Mucosa of descending colon (tissue), 3 donors: ENCODE measurements around the gene RPRD1B. TPM values are rescaled to one million over a fixed set of nuclear protein-coding genes. Genes with fewer than 3 reads are reported as not detected.

Source experiments
- ATAC-seq: fragments of 200-7000 bp; cut with Tn5 transposase; one replicate; pipeline ENCODE4 v1.9.1; 2020; ENCODE audit warnings: mild to moderate bottlenecking, moderate library complexity
- DNase-seq, 3 donors: peaks; one replicate each; pipeline ENCODE4 v3.0.0-alpha.2; 2020
- H3K36me3 ChIP-seq: fragments of 200-600 bp; one replicate; pipeline ENCODE4 v1.8.0; 2021; ENCODE audit warnings: low read depth, mild to moderate bottlenecking
- H3K4me1 ChIP-seq: fragments of 200-600 bp; one replicate; pipeline ENCODE4 v1.8.0; 2021; ENCODE audit warnings: low read depth, mild to moderate bottlenecking
- H3K4me3 ChIP-seq: fragments of 200-600 bp; one replicate; pipeline ENCODE4 v1.8.0; 2021; ENCODE audit warnings: mild to moderate bottlenecking
- H3K9me3 ChIP-seq: fragments of 200-600 bp; one replicate; pipeline ENCODE4 v1.8.0; 2021; ENCODE audit warnings: mild to moderate bottlenecking
- intact Hi-C, 2 donors: fragments of 100-400 bp; cut with DNase I in 1 of 2; cut with micrococcal nuclease in 1 of 2; formaldehyde crosslinking; loops; one replicate each; pipeline versions ENCODE4 v1.11.0 to v1.11.1; 2022; cut with DNase I, micrococcal nuclease
- total RNA-seq, 3 donors: library from RNA; stranded (reverse); fragmentation: NEBNext Ultra II Directional in 2 of 3; extraction: Animal tissue kit (Norgen Biotek cat#: 25700) in 2 of 3; gene quantifications; one replicate each; pipeline versions ENCODE4 v1.2.1 to v1.2.4, GENCODE V29; 2021 to 2023
- TF ChIP-seq, protein P1 (sequence below): fragments of 200-600 bp; IDR thresholded peaks from one replicate; pipeline ENCODE4 v1.8.0; 2022; ENCODE audit warnings: antibody characterized with exemption, mild to moderate bottlenecking
- donor health status: DM: no; HTN: no; CAD: no; lungs with moderate emphysema.
- donor health status: DM: no; HTN: no; CAD: no.
- donor health status: DM: no; HTN: yes; CAD: no.

RPRD1B gene
- total RNA-seq, 3 donors from 2014 or later = 28.2 to 36.3 (median 32.9) TPM

DNA sequence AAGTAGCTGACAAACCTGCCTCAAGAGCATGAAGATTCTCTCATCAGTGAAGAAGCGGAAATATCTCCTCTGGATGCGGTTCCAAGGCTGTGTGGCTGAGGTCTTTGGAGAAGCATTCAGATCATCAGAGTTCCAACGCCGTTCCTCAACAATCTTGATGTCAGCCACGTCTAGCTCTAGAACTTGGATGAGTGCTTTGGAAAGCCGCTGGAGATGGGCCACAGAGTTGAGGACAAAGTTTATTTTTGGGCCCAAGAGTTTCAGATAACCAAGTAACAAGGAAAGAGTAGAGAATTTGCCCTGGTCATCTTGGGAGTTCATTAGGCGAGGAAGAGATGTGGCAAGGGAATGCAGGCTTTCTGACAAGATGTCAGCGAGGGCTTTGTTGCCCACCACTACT lies 21.2 kb upstream of the RPRD1B start:
- intact Hi-C loops = no loop called here
- no peak for DNase-seq
- Histone ChIP-seq H3K4me1 (no peaks in the 10 kb centered on the region), H3K4me3 (no peak overlapping the region), H3K36me3 (no peaks in the 10 kb centered on the region), H3K9me3 (no peaks in the 10 kb centered on the region)
- ATAC-seq = no peak
- TF ChIP-seq, protein P1, sequence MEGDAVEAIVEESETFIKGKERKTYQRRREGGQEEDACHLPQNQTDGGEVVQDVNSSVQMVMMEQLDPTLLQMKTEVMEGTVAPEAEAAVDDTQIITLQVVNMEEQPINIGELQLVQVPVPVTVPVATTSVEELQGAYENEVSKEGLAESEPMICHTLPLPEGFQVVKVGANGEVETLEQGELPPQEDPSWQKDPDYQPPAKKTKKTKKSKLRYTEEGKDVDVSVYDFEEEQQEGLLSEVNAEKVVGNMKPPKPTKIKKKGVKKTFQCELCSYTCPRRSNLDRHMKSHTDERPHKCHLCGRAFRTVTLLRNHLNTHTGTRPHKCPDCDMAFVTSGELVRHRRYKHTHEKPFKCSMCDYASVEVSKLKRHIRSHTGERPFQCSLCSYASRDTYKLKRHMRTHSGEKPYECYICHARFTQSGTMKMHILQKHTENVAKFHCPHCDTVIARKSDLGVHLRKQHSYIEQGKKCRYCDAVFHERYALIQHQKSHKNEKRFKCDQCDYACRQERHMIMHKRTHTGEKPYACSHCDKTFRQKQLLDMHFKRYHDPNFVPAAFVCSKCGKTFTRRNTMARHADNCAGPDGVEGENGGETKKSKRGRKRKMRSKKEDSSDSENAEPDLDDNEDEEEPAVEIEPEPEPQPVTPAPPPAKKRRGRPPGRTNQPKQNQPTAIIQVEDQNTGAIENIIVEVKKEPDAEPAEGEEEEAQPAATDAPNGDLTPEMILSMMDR = no peak

DNA sequence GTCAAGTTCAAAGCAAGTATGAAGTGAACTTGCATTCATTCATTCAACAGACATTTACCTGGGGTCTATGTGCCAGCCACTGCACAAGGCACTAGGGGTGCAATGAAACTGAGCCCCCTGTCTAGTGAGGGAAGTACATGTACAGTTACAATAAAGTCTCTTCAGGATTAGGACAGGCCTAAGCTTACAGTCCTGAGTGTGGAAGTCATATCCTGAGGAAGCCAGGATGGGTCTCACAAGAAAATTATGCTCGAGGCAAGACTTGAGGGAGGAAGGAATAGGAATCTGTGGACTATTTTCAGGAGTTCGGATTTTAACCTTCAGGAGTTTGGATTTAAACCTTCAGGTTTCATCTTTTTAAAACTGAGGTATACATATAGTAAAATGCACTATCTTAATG lies 19.7 kb upstream of the RPRD1B start:
- DNase-seq (no peak), ATAC-seq (no peak)
- Histone ChIP-seq H3K4me1 (no peaks in the 10 kb centered on the region), H3K9me3 (peaks cover 9% of the 10 kb centered on the region), H3K36me3 (no peaks in the 10 kb centered on the region), H3K4me3 (no peak overlapping the region)
- TF ChIP-seq, protein P1 = no peak
- intact Hi-C loops = no loop called here

DNA sequence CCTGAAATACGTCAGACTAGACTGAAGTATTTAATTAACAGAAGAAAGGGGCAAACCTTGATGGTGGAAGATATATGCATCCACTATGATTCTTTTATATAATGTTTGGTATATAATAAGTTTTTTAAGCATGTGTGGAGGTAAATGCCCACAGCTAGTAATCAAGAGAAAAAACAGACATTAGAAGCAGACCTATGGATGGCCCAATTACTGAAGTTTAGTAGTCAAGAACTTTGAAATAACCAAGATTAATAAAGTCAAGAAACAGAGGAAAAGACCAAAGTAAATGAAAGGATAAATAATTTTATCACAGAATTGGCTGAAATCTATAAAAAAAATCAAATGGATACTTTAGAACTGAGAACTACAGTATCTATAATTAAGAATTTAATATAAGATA lies 15.6 kb upstream of the RPRD1B start:
- H3K4me1 ChIP-seq = peaks cover 4% of the 10 kb centered on the region
- no peaks in the 10 kb centered on the region for H3K36me3 ChIP-seq
- DNase-seq = no peak
- H3K4me3 ChIP-seq = no peak overlapping the region
- intact Hi-C loops = no loop called here
- TF ChIP-seq, protein P1 = no peak
- no peak for ATAC-seq
- peaks cover 9% of the 10 kb centered on the region for H3K9me3 ChIP-seq

DNA sequence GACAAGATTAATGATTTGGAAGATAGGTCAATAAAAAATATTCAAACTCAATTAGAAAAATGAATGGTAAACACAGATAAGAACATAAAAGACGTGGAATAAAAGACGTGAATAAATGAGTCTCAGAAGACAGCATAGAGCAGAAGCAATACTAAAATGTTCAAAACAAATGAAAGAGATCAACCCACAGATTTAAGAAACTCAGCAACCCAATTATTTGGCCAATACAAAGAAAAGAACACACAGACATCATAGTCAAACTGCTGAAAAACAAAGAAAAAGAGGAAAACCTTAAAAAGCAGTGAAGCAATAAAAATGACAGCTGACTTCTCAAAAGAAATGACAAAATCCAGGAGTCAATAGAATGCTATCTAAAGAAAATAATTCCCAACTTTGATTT lies 15.2 kb upstream of the RPRD1B start:
- ATAC-seq = no peak
- H3K36me3 ChIP-seq = no peaks in the 10 kb centered on the region
- intact Hi-C loops = no loop called here
- H3K4me3 ChIP-seq = no peak overlapping the region
- peaks cover 9% of the 10 kb centered on the region for H3K9me3 ChIP-seq
- H3K4me1 ChIP-seq = peaks cover 4% of the 10 kb centered on the region
- DNase-seq = no peak
- TF ChIP-seq, protein P1 = no peak

DNA sequence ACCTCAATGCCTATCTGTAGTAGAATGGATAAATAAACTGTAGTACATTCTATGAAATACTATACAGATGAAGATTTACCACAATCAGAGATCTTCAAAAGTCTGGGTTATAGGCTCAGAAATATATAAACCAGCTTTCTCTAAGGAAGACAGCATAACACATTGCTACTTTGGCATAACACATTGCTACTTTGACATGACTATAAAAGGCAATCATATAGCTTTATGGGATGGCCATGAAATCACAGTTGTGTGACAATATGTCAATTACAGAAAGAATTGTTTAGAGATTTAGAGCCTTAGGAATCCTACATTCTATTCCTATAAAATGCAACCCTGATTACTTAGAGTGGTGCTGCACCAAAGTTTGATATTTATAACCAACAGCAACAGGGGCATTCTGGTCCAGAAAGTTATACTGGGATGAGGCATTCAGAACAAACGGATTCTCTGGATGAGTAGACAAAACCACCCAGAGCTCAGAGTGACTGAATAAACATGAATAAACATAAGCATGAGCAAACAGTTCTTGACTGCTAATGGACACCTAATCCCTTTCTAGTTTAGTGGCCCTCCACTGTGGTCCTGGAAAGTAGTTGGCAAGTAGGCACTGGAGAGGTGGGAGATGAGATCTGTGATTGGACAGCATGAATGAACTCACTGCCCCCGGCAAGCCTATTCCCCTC lies 12.3 kb upstream of the RPRD1B start:
- Histone ChIP-seq H3K9me3 (peaks cover 9% of the 10 kb centered on the region), H3K36me3 (no peaks in the 10 kb centered on the region), H3K4me3 (no peak overlapping the region), H3K4me1 (peaks cover 4% of the 10 kb centered on the region)
- peak; percentile 26 for ATAC-seq
- TF ChIP-seq, protein P1 = no peak
- intact Hi-C loops = no loop called here
- no peak for DNase-seq
